Prostate gland (tissue), 2 donors: ENCODE results near the gene RABGAP1L. TPM values are rescaled to one million over a fixed set of nuclear protein-coding genes. Genes with fewer than 3 reads are reported as not detected.
"Not testable (repeated sequence)": the region's sequence is repeated elsewhere in the genome, so short reads cannot be mapped to it uniquely, and the experiment has no call there.

Experiments
- DNase-seq: peaks from one replicate; pipeline ENCODE4 v3.0.0-alpha.2; 2019; ENCODE audit warnings: low spot score
- H3K27ac ChIP-seq, 2 donors: fragments of 200-600 bp; sonication (generic); 2 replicates each; pipeline ENCODE4 v1.5.1; 2017 to 2019
- H3K27me3 ChIP-seq: fragments of 200-600 bp; sonication (generic); replicated peaks from 2 replicates; pipeline ENCODE4 v1.5.1; 2019; ENCODE audit not compliant: insufficient read depth
- H3K36me3 ChIP-seq, 2 donors: fragments of 200-600 bp; sonication (generic); 1 replicate in 1 of 2; 2 replicates in 1 of 2; pipeline versions ENCODE4 v1.5.1 to v1.8.1; 2017 to 2019
- H3K4me1 ChIP-seq: fragments of 200-600 bp; sonication (generic); replicated peaks from 2 replicates; pipeline ENCODE4 v1.5.1; 2019
- H3K4me3 ChIP-seq, 2 donors: fragments of 200-600 bp; sonication (generic); 2 replicates each; pipeline ENCODE4 v1.5.1; 2017 to 2019
- H3K9me3 ChIP-seq: fragments of 200-600 bp; sonication (generic); 2 replicates; pipeline ENCODE4 v1.5.1; 2017
- CTCF ChIP-seq, 4 experiments: fragments of 200-600 bp in 2 of 4; fragments of 450-650 bp in 2 of 4; sonication (generic) in 2 of 4; IDR thresholded peaks; 1 replicate in 3 of 4; 2 replicates in 1 of 4; pipeline ENCODE4 v1.5.1; 2016 to 2019; ENCODE audit warnings: antibody characterized with exemption in 4 of 4, mild to moderate bottlenecking in 2 of 4, moderate library complexity in 2 of 4
- POLR2A ChIP-seq: fragments of 450-650 bp; IDR thresholded peaks from one replicate; pipeline ENCODE4 v1.6.1; 2016; ENCODE audit warnings: antibody characterized with exemption, mild to moderate bottlenecking
- POLR2AphosphoS5 ChIP-seq: sonication (generic); formaldehyde crosslinking; IDR thresholded peaks from one replicate; pipeline ENCODE4 v1.6.1; 2017; ENCODE audit warnings: antibody characterized with exemption
- WGBS: methylation state at CpG from one replicate; pipeline ENCODE4 v1.1.5; 2018; 5-methylcytosine and 5-hydroxymethylcytosine counted together
- intact Hi-C: fragments of 100-400 bp; cut with DNase I; formaldehyde crosslinking; loops from one replicate; pipeline ENCODE4 v1.14.2; 2022
- total RNA-seq, 2 donors: library from RNA; depleted of rRNA; stranded (reverse); fragments of >200 nt; gene quantifications; one replicate each; pipeline ENCODE4 v1.1.0, GENCODE V29; 2016

Gene RABGAP1L
- total RNA-seq, 2 donors from 2014 or later = 32.3 to 41.5 TPM

DNA sequence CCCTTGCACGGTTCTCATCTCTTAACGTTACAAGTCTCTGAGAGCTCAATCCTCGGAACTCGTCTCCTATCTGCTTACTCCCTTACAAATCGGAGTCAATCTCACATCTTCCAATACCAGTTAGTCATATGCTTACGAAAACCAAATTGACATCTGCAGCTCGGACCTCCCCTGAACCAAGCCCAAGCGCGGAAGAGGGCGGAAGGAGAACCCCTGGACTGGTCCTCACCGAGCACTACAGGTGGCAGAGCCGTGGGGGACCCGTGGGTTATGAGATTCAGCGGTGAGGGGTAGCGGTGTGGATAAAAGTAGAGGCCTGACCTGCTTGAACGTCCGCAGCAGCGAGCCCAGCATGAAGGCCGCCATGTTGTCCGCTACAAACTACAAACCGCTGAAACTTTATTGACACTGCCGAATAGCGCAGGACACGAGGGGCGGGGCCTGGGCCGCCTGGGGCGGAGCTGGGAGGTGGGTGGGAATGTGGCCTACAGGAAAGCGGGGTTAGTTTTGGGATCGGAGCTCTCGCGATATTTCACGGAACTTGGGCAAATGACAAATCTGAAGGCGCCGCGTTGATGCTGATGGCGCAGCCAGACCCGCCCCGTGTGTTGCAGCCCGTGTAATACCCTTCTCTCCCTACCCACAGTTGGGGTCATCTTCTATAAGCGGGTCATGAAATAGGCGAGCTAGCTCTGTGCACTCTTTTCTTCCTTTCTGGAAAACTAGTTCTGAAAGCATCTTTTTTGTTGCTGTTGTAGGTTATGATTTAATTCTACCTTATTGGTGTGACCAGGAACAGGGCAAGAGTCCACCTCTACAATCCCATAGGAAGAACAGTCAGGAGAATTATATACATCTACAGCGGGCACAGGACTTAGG lies 864.0 kb downstream of the RABGAP1L start, which contains the start of gene MRPS14:
TSS of gene MRPS14 (minus strand) at position 383 of the 879 bp plus-strand sequence. CDS start at position 366, 17 bp downstream.
- peak within 1 kb of the TSS; percentile 71 to 78 for H3K27ac ChIP-seq
- H3K36me3 ChIP-seq = peaks cover 0 to 2% of the 10 kb centered on the region in 2 donors
- no peaks in the 10 kb centered on the region for H3K4me1 ChIP-seq
- no peaks in the 10 kb centered on the region for H3K9me3 ChIP-seq
- intact Hi-C loops = loop anchor here (5.0 kb wide), 1 partner anchor 109 kb away; no protein-coding TSS in a partner anchor
- peak; percentile 96 for DNase-seq
- 3% methylated on average over 42 of the region's 42 CpGs for WGBS
- H3K27me3 ChIP-seq = no peaks in the 10 kb centered on the region
- TF ChIP-seq POLR2A = peak; percentile 83
- no peak for TF ChIP-seq CTCF (IDR thresholded peaks at IDR 0.05)
- TF ChIP-seq POLR2AphosphoS5 = peak; percentile 98
- peak within 1 kb of the TSS; percentile 68 to 69 for H3K4me3 ChIP-seq

GRCh38 chr1:175023922-175024242 lies 864.6 kb downstream of the RABGAP1L start:
- H3K27ac ChIP-seq = peak overlapping the region; percentile 71 to 78
- not testable (repeated sequence) for DNase-seq, H3K36me3 ChIP-seq, H3K4me1 ChIP-seq, H3K9me3 ChIP-seq, H3K27me3 ChIP-seq
- 93% methylated on average over 2 of the region's 2 CpGs for WGBS
- peak overlapping the region; percentile 68 to 69 for H3K4me3 ChIP-seq
- intact Hi-C loops = loop anchor here (5.0 kb wide), 1 partner anchor 108 kb away; no protein-coding TSS in a partner anchor

DNA sequence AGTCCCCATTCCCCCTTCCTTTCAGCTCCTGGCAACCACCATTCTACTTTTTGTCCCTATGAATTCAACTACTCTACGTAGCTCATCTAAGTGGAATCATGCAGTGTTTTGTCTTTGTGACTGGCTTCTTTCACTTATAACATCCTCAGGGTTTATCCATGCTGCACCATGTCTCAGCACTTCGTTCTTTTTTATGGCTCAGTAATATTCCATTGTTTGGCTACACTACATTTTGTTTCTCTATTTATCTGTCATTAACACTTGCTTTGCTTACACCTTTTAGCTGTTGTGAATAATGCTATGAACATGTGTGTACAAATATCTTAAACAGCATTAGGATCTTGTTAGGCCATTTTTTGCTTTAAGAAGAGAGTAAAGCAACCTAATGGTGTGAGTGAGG lies 865.5 kb downstream of the RABGAP1L start:
- WGBS = 97% methylated on average over 2 of the region's 2 CpGs
- Histone ChIP-seq H3K9me3 (no peaks in the 10 kb centered on the region), H3K4me3 (no peak overlapping the region), H3K4me1 (no peaks in the 10 kb centered on the region), H3K36me3 (no peaks in the 10 kb centered on the region), H3K27me3 (no peaks in the 10 kb centered on the region), H3K27ac (no peak overlapping the region)
- no peak for DNase-seq
- TF ChIP-seq POLR2AphosphoS5 (no peak), CTCF (IDR thresholded peaks at IDR 0.05) (no peak), POLR2A (no peak)
- intact Hi-C loops = loop anchor here (5.0 kb wide), 1 partner anchor 108 kb away; no protein-coding TSS in a partner anchor

- TF ChIP-seq CTCF (IDR thresholded peaks at IDR 0.05) (no peak), POLR2AphosphoS5 (no peak), POLR2A (no peak)
- Histone ChIP-seq H3K36me3 (no peaks in the 10 kb centered on the region), H3K27me3 (no peaks in the 10 kb centered on the region), H3K4me1 (no peaks in the 10 kb centered on the region), H3K9me3 (no peaks in the 10 kb centered on the region), H3K27ac (no peak overlapping the region), H3K4me3 (no peak overlapping the region)
- DNase-seq = no peak
- intact Hi-C loops = loop anchor here (5.0 kb wide), 1 partner anchor 113 kb away; no protein-coding TSS in a partner anchor
- 85% methylated on average over 4 of the region's 4 CpGs for WGBS
Measured at GRCh38 chr1:175033953-175034352, 874.6 kb downstream of the RABGAP1L start.

- Histone ChIP-seq H3K27me3 (no peaks in the 10 kb centered on the region), H3K36me3 (no peaks in the 10 kb centered on the region), H3K4me1 (no peaks in the 10 kb centered on the region), H3K27ac (no peak overlapping the region), H3K9me3 (no peaks in the 10 kb centered on the region), H3K4me3 (no peak overlapping the region)
- intact Hi-C loops = loop anchor here (5.0 kb wide), 2 partner anchors 113 to 283 kb away; no protein-coding TSS in a partner anchor
- TF ChIP-seq POLR2A (no peak), POLR2AphosphoS5 (no peak), CTCF (IDR thresholded peaks at IDR 0.05) (no peak)
- DNase-seq = no peak
- 62% methylated on average over 2 of the region's 2 CpGs for WGBS
Measured at GRCh38 chr1:175034775-175035174, 875.5 kb downstream of the RABGAP1L start.
